ENCODE measurements around the gene KPNA6. TPM values are rescaled to one million over a fixed set of nuclear protein-coding genes. Genes with fewer than 3 reads are reported as not detected.

Gene KPNA6
- 49.9 and 101 TPM in 2 replicates for total RNA-seq

GRCh38 chr1:32107742-32108661, at the start of gene KPNA6:
KPNA6 (plus strand) TSS chr1:32108056; CDS start chr1:32108131, 75 bp downstream.

DNA sequence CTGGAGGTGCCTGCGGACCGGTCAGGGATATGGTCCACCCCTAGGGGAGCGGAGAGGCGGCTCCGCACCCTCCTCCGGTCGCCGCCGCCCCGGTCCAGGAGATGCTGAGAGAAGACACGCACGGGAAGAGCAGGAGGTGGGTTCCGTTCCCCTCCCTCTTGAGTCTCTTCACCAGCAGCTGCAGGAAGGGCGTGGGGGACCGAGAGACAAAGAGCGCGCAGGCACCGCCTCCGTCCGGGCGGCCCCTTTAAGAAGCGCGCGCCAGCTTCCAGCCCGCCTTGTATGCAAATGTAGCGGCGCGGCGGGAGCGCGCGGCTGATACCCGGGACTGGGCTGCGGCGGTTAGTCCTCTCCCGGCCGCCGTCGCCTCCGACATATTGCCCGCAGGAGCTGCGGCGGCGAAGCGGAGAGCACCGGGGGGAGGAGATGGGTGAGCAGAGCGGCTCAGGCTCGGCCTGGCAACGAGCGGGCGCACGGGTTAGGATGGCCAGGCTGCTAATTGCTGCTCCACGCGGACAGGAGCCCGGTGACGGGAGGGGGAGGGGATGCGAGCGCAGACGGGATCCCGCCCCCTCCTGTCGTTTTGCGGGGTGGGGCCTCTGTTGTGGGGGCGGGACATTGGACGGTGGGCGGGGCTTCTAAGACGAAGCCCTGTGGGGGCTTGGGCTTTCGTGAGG, 35.1 kb upstream of the KPNA6 start, which contains the start of gene TMEM39B:
Gene TMEM39B, plus strand, starts transcription at position 318 of the 677 bp plus-strand sequence. Its CDS starts 109 bp downstream, at position 427.

GRCh38 chr1:32179443-32180185, 71.8 kb downstream of the KPNA6 start, which contains the start of gene TXLNA:
TXLNA (plus strand) TSS chr1:32179675; CDS start chr1:32180346, 671 bp downstream.

GRCh38 chr1:32200226-32201010, 92.6 kb downstream of the KPNA6 start, which contains the start of gene CCDC28B:
CCDC28B (plus strand) TSS chr1:32200595; CDS start chr1:32201936, 1,341 bp downstream.

GRCh38 chr1:32205401-32206370, 97.8 kb downstream of the KPNA6 start, which contains the start of gene IQCC:
IQCC (plus strand) TSS chr1:32205671; CDS start chr1:32205682, 11 bp downstream.

DNA sequence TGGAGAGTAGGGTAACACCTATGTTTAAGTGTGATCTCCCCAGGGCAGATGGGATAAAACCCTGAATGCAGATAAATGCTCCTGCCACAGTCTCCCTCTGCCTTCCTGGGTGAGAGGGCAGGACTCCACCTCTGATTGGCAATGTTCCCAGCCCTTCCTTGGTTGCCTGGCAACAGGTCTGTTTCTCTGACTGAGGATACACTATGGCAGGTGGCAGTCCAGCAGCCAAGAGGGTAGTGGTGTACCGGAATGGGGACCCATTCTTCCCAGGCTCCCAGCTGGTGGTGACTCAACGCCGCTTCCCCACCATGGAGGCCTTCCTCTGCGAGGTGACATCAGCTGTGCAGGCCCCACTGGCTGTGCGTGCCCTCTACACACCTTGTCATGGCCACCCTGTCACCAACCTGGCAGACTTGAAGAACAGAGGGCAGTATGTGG, 101.1 kb downstream of the KPNA6 start, which contains the start of gene DCDC2B:
Gene DCDC2B, plus strand, starts transcription at position 199 of the 438 bp plus-strand sequence. Its CDS starts 5 bp downstream, at position 204.

GRCh38 chr1:32221980-32222755, 114.3 kb downstream of the KPNA6 start, which contains the start of the genes EIF3I and TMEM234:
EIF3I (plus strand) TSS chr1:32222407; CDS start chr1:32222442, 35 bp downstream.
TMEM234 (minus strand) TSS chr1:32222353; CDS start chr1:32222322, 31 bp downstream.

Small RNA genes lying within 50 kb of the gene (small RNA-seq; reads per million reads assigned to genes)
- gene MIR5585 (ENCODE audit: low replicate concordance): not detected
- gene RF00017 (ENCODE audit: low replicate concordance): not detected

Other genes starting within 250 kb of the KPNA6 start
- gene PTP4A2, start 169.7 kb upstream of the KPNA6 start, total RNA-seq: 514 and 642 TPM in 2 replicates
- 49.0 and 61.4 TPM in 2 replicates for gene KHDRBS1, start 94.2 kb upstream of the KPNA6 start, total RNA-seq
- 9.6 and 11.6 TPM in 2 replicates for gene TMEM39B, start 35.1 kb upstream of the KPNA6 start, total RNA-seq
- 85.6 and 106 TPM in 2 replicates for gene TXLNA, start 71.6 kb downstream of the KPNA6 start, total RNA-seq
- gene CCDC28B, start 92.5 kb downstream of the KPNA6 start, total RNA-seq: 5.0 and 11.7 TPM in 2 replicates
- gene IQCC, start 97.6 kb downstream of the KPNA6 start, total RNA-seq: 1.1 and 2.1 TPM in 2 replicates
- gene DCDC2B, start 101.0 kb downstream of the KPNA6 start, total RNA-seq: not detected in 2 replicates
- 21.9 and 26.5 TPM in 2 replicates for gene TMEM234, start 114.3 kb downstream of the KPNA6 start, total RNA-seq
- 333 and 358 TPM in 2 replicates for gene EIF3I, start 114.4 kb downstream of the KPNA6 start, total RNA-seq
- gene FAM167B, start 139.2 kb downstream of the KPNA6 start, total RNA-seq: 0.88 and 1.0 TPM in 2 replicates
- not detected in 2 replicates for gene LCK, start 143.2 kb downstream of the KPNA6 start, total RNA-seq
- 67.8 and 89.0 TPM in 2 replicates for gene HDAC1, start 184.0 kb downstream of the KPNA6 start, total RNA-seq
- gene MARCKSL1, start 228.2 kb downstream of the KPNA6 start, total RNA-seq: 18.2 and 33.5 TPM in 2 replicates